Astrocyte of the cerebellum (primary cell): ENCODE data around the gene OR1D5.
A peak's percentile ranks its signal among the peaks of the same experiment; 100 is the strongest.

Source experiments
- DNase-seq: peaks from one replicate; pipeline ENCODE4 v3.0.0-alpha.2; 2011; ENCODE audit warnings: low read depth
- H3K4me3 ChIP-seq: 2 replicates; pipeline ENCODE4 v1.5.1; 2011; ENCODE audit warnings: mild to moderate bottlenecking, low read depth, low read length, moderate library complexity
- CTCF ChIP-seq: IDR thresholded peaks from 2 replicates; pipeline ENCODE4 v1.5.1; 2012; ENCODE audit warnings: low read length, low read depth, moderate library complexity, mild to moderate bottlenecking; ENCODE audit errors: missing control alignments
- in situ Hi-C: cut with HindIII; loops from 2 replicates; pipeline ENCODE4 v1.10.0; 2017; ENCODE audit warnings: low sequenced_read_pairs

OR1D5 gene

GRCh38 chr17:3030096-3030495, 33.3 kb downstream of the OR1D5 start:
- peak; percentile 11 for DNase-seq
- H3K4me3 ChIP-seq: no peak overlapping the region
- TF ChIP-seq CTCF: no peak
- in situ Hi-C loops: no loop called here

- no peak overlapping the region for H3K4me3 ChIP-seq
- in situ Hi-C loops: no loop called here
- no peak for DNase-seq
- TF ChIP-seq CTCF: no peak
Measured at GRCh38 chr17:3029213-3029913, 34.0 kb downstream of the OR1D5 start.

GRCh38 chr17:3027786-3028532, 35.4 kb downstream of the OR1D5 start:
- in situ Hi-C loops: no loop called here
- no peak for DNase-seq
- H3K4me3 ChIP-seq: no peak overlapping the region
- no peak for TF ChIP-seq CTCF

- no peak for DNase-seq
- no peak for TF ChIP-seq CTCF
- H3K4me3 ChIP-seq: no peak overlapping the region
- in situ Hi-C loops: no loop called here
Measured at GRCh38 chr17:3026856-3027751, 36.3 kb downstream of the OR1D5 start.

GRCh38 chr17:3026125-3026855, 37.1 kb downstream of the OR1D5 start:
- in situ Hi-C loops: no loop called here

More at GRCh38 chr17:3026125-3026855, 37.1 kb downstream of the OR1D5 start:
- no peak for TF ChIP-seq CTCF
- no peak overlapping the region for H3K4me3 ChIP-seq
- no peak for DNase-seq
